ENCODE results near the gene SIGLEC15.

The SIGLEC15 gene

GRCh38 chr18:45830917-45831316 lies 5.4 kb downstream of the SIGLEC15 start:
- no peak for TF ChIP-seq CTCF (IDR thresholded peaks at IDR 0.05; ENCODE audit: low read length, missing control alignments)
- DNase-seq (ENCODE audit: low read depth), result no peak
- H3K4me3 ChIP-seq (replicated peaks; ENCODE audit: low read depth, low read length), result no peak overlapping the region

GRCh38 chr18:45833846-45834245 lies 8.4 kb downstream of the SIGLEC15 start:
- TF ChIP-seq CTCF (IDR thresholded peaks at IDR 0.05; ENCODE audit: low read length, missing control alignments), result no peak
- H3K4me3 ChIP-seq (replicated peaks; ENCODE audit: low read depth, low read length), result no peak overlapping the region
- DNase-seq (ENCODE audit: low read depth), result no peak

GRCh38 chr18:45834306-45834705 lies 8.8 kb downstream of the SIGLEC15 start:
- no peak overlapping the region for H3K4me3 ChIP-seq (replicated peaks; ENCODE audit: low read depth, low read length)
- no peak for TF ChIP-seq CTCF (IDR thresholded peaks at IDR 0.05; ENCODE audit: low read length, missing control alignments)
- no peak for DNase-seq (ENCODE audit: low read depth)

DNA sequence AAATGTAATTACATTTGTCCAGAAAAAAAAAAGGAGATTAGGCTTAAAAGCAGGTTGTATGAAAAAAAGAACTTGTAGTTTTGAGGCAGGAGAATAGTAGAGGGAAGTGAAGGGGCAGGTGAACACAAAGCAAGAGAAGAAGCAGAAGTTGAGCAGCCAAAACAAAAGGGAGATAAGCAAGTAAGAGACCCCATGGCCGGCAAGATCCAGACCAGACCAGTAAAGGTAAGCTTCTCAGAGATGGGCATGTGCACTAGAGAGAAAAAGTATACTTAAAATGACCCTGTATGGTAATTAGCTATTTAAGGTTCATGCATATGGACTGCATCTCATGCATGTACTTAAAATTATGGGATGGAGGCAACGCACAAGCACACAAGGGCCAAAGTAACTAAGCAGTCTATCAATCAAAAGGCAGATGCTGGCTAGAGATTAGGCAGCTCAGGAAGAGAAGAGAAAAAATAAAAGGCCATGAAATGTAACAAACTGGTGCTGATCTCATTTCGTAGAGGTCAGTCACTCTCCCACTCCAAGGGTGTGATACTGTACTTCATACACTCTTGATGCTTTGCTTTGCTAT lies 9.7 kb downstream of the SIGLEC15 start:
- H3K4me3 ChIP-seq (replicated peaks; ENCODE audit: low read depth, low read length), result no peak overlapping the region
- no peak for TF ChIP-seq CTCF (IDR thresholded peaks at IDR 0.05; ENCODE audit: low read length, missing control alignments)
- DNase-seq (ENCODE audit: low read depth), result no peak

GRCh38 chr18:45836242-45837205 lies 11.0 kb downstream of the SIGLEC15 start:
- no peak for TF ChIP-seq CTCF (IDR thresholded peaks at IDR 0.05; ENCODE audit: low read length, missing control alignments)
- no peak overlapping the region for H3K4me3 ChIP-seq (replicated peaks; ENCODE audit: low read depth, low read length)
- no peak for DNase-seq (ENCODE audit: low read depth)

DNA sequence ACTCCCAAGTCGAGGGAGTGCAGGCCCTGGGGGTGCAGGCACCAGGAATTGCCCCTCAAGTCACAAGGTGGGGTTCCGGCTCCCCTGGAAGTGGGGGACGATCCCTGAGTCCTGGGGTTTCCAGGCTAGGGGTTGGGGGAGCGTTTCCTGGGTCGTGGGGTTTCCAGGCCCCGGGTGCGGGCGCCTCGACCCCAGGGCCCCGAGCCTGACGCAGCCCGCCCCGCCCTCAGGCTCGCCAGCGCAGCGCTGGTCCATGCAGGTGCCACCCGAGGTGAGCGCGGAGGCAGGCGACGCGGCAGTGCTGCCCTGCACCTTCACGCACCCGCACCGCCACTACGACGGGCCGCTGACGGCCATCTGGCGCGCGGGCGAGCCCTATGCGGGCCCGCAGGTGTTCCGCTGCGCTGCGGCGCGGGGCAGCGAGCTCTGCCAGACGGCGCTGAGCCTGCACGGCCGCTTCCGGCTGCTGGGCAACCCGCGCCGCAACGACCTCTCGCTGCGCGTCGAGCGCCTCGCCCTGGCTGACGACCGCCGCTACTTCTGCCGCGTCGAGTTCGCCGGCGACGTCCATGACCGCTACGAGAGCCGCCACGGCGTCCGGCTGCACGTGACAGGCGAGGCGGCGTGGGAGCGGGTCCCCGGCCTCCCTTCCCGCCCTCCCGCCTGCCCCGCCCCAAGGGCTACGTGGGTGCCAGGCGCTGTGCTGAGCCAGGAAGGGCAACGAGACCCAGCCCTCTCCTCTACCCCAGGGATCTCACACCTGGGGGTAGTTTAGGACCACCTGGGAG lies 12.0 kb downstream of the SIGLEC15 start:
- H3K4me3 ChIP-seq (replicated peaks; ENCODE audit: low read depth, low read length), result peak overlapping the region; percentile 7

More for the DNA sequence above, 12.0 kb downstream of the SIGLEC15 start:
- DNase-seq (ENCODE audit: low read depth), result peak; percentile 66
- no peak for TF ChIP-seq CTCF (IDR thresholded peaks at IDR 0.05; ENCODE audit: low read length, missing control alignments)
